Thymus (tissue), 11 donors: ENCODE measurements around the gene ITPR1. TPM values are rescaled to one million over a fixed set of nuclear protein-coding genes. Genes with fewer than 3 reads are reported as not detected.

ENCODE experiments used
- DNase-seq, 9 donors: peaks; one replicate each; pipeline ENCODE4 v3.0.0-alpha.2; 2013; ENCODE audit warnings: low spot score in 9 of 9, low read depth in 6 of 9, missing footprints in 1 of 9
- H3K27ac ChIP-seq, 2 donors: one replicate each; pipeline ENCODE4 v1.5.1; 2013; ENCODE audit warnings: control low read depth in 1 of 2, low read depth in 1 of 2, low read length in 1 of 2, mild to moderate bottlenecking in 1 of 2, moderate library complexity in 1 of 2
- H3K27me3 ChIP-seq, 2 donors: one replicate each; pipeline ENCODE4 v1.5.1; 2013; ENCODE audit warnings: low read length in 1 of 2; ENCODE audit not compliant: control insufficient read depth in 2 of 2, insufficient read depth in 1 of 2
- H3K36me3 ChIP-seq, 2 donors: one replicate each; pipeline ENCODE4 v1.5.1; 2013; ENCODE audit warnings: low read length in 1 of 2, mild to moderate bottlenecking in 1 of 2, moderate library complexity in 1 of 2; ENCODE audit not compliant: control insufficient read depth in 2 of 2, insufficient read depth in 2 of 2
- H3K4me1 ChIP-seq, 2 donors: one replicate each; pipeline ENCODE4 v1.5.1; 2013; ENCODE audit warnings: low read length in 2 of 2; ENCODE audit not compliant: control insufficient read depth in 2 of 2, insufficient read depth in 2 of 2
- H3K4me3 ChIP-seq, 2 donors: one replicate each; pipeline ENCODE4 v1.5.1; 2013; ENCODE audit warnings: low read length in 2 of 2, control low read depth in 1 of 2, mild to moderate bottlenecking in 1 of 2
- H3K9me3 ChIP-seq, 2 donors: one replicate each; pipeline ENCODE4 v1.5.1; 2013; ENCODE audit warnings: low read length in 1 of 2, mild to moderate bottlenecking in 1 of 2; ENCODE audit not compliant: control insufficient read depth in 2 of 2, insufficient read depth in 1 of 2
- WGBS: extraction: QIAGEN DNeasy Blood & Tissue Kit; methylation state at CpG from one replicate; pipeline ENCODE4 v1.1.7; 2013; 5-methylcytosine and 5-hydroxymethylcytosine counted together
- polyA plus RNA-seq: library from polyadenylated mRNA; stranded (reverse); fragments of 200-250 nt; gene quantifications from one replicate; pipeline ENCODE4 v1.2.3, GENCODE V29; 2013
- total RNA-seq: library from RNA; stranded (reverse); fragments of 120-200 nt; gene quantifications from one replicate; pipeline ENCODE4 v1.2.4, GENCODE V29; 2013
- donor health status: healthy.

Gene ITPR1
- total and polyA plus RNA-seq, 2 donors: 23.9 to 36.6 TPM

DNA sequence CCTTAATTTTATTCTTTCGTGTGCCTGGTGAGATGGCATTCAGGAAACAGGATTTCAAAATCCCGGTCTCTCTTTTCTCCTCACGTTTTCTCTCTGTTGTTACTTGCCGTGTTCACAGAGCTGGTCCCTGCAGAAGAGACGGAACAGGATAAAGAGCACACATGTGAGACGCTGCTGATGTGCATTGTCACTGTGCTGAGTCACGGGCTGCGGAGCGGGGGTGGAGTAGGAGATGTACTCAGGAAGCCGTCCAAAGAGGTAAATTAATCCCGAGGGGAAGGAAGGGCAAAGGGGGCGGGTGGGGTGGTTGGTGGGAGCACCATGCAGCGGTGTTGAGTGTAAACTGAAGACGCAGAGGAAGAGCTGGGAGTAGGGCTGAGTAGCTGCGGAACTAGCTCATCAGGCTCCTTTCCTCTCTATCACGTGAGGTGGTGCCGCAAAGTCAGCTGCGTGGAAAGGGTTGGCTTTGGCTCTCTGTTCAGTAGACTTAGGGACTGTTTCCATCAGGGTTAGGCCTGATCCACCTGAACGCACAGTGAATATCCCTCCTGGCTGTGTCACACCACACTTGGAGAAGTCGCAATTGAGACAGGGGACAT is 321.3 kb downstream of the ITPR1 start:
- 90% methylated on average over 20 of the region's 20 CpGs for WGBS
- Histone ChIP-seq H3K4me1 (no peaks in the 10 kb centered on the region), H3K36me3 (peaks cover 49 to 67% of the 10 kb centered on the region in 2 donors), H3K27ac (no peak overlapping the region), H3K27me3 (no peaks in the 10 kb centered on the region), H3K9me3 (peaks cover 0 to 3% of the 10 kb centered on the region in 2 donors), H3K4me3 (no peak overlapping the region)
- DNase-seq: no peak

DNA sequence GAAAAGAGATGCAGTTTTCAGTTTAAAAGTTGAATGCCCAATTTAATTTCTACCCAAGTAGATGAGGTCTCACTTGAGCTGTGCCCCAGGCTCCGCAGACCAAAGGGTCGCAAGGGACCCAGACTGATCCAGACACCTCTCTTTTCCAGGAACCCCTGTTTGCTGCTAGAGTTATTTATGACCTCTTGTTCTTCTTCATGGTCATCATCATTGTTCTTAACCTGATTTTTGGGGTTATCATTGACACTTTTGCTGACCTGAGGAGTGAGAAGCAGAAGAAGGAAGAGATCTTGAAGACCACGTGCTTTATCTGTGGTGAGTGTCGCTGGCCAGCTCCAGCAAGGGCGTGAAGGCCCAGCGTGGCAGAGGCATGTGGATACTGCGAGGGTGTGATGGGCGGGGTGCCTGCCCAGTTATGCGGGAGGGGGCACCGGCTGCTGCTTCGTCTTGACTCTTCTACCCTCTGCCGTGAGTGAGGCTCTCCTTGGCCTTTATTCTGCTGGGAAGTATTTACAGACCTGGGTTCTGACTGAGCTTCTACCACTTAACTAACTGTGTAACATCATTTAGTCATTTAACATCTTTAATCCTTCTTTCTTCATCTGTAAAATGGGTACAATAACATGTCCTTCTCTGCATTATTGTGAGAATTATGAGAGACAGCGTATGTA is 321.9 kb downstream of the ITPR1 start:
- no peak for DNase-seq
- H3K36me3 ChIP-seq: peaks cover 50 to 69% of the 10 kb centered on the region in 2 donors
- H3K4me1 ChIP-seq: peaks cover 4 to 5% of the 10 kb centered on the region in 2 donors
- H3K27me3 ChIP-seq: no peaks in the 10 kb centered on the region
- 98% methylated on average over 13 of the region's 13 CpGs for WGBS
- H3K27ac ChIP-seq: no peak overlapping the region
- no peak overlapping the region for H3K4me3 ChIP-seq
- peaks cover 0 to 3% of the 10 kb centered on the region in 2 donors for H3K9me3 ChIP-seq

DNA sequence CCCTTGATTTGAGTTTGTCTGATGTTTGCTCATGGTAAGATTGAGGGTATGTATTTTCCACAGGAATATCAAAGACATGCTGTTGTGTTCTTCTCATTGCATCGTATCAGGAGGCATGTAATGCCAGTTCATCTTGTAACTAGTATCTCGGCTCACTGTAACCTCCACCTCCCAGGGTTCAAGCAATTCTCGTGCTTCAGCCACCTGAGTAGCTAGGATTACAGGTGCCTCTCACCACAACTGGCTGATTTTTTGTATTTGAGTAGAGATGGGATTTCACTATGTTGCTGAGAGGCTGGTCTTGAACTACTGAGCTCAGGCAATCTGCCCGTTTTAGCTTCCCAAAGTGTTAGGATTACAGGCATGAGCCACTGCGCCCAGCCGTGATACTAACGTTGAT is 323.2 kb downstream of the ITPR1 start:
- 97% methylated on average over 7 of the region's 7 CpGs for WGBS
- peaks cover 0 to 3% of the 10 kb centered on the region in 2 donors for H3K9me3 ChIP-seq

DNA sequence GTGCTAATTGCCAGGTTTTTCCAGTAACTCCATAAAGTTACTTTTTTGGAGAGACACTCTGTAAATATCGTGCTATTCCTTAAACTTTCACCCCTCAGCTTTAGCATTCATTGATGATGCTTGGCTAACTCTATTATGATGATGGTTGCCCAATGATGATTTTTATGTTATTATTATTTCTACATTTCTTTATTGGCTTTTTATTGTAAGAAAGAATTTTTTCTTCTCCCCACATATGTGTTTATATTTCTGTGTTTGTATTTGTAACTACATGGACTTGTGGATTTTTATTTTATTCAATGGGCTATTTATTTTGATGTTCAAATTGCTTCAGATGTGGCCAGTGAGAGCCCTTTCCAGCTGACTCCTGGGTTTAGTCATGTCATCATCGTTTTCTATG is 323.6 kb downstream of the ITPR1 start:
- H3K36me3 ChIP-seq: peaks cover 54 to 63% of the 10 kb centered on the region in 2 donors

More for the DNA sequence above, 323.2 kb downstream of the ITPR1 start:
- Histone ChIP-seq H3K27me3 (no peaks in the 10 kb centered on the region), H3K4me1 (peaks cover 17 to 18% of the 10 kb centered on the region in 2 donors), H3K27ac (no peak overlapping the region), H3K36me3 (peaks cover 54 to 67% of the 10 kb centered on the region in 2 donors), H3K4me3 (no peak overlapping the region)
- DNase-seq: no peak

DNA sequence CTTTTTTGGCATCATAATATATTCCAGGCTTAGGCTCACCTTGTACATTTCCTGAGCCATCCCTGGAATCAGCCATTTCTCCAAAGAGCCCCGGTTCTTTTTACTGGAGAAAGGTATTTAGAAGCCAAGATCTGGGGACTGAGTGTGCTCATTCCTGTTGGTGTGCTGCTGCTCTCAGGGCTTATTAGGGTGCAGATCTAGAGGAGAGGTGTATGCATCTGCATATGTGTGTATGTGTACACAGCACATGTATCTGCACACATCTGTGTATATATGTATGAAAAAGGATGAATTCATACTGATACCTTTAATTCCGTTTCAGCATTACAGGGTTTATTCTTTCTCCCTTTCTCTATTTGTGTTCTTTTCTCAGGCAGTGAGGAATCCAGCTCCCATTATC is 324.0 kb downstream of the ITPR1 start:
- 95% methylated on average over 2 of the region's 2 CpGs for WGBS
- no peak for DNase-seq
- H3K36me3 ChIP-seq: peaks cover 54 to 60% of the 10 kb centered on the region in 2 donors
- no peak overlapping the region for H3K27ac ChIP-seq
- H3K4me1 ChIP-seq: peaks cover 23 to 25% of the 10 kb centered on the region in 2 donors
- H3K4me3 ChIP-seq: no peak overlapping the region
- H3K9me3 ChIP-seq: peaks cover 0 to 3% of the 10 kb centered on the region in 2 donors
- no peaks in the 10 kb centered on the region for H3K27me3 ChIP-seq

More for the DNA sequence above, 323.6 kb downstream of the ITPR1 start:
- H3K4me3 ChIP-seq: no peak overlapping the region
- DNase-seq: no peak
- H3K27me3 ChIP-seq: no peaks in the 10 kb centered on the region
- peaks cover 0 to 3% of the 10 kb centered on the region in 2 donors for H3K9me3 ChIP-seq
- H3K27ac ChIP-seq: no peak overlapping the region
- H3K4me1 ChIP-seq: peaks cover 21% of the 10 kb centered on the region in 2 donors
- 55% methylated on average over 2 of the region's 2 CpGs for WGBS

DNA sequence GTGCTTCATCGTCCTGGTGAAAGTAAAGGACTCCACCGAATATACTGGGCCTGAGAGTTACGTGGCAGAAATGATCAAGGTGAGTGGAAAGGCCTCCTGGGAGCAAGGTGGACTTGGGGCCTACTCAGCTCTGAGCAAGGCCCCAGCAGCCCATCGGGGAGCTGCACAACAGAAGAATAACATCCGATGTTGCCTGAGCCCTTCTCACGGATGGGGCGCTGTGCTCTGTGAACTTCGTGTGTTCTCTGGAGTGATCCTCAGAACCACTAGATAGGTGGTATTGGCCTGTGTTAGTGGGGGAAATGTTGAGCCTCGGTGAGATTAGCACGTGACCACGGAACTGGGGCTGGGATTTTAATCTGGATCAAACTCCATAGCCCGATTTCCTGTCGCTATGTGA is 325.0 kb downstream of the ITPR1 start:
- Histone ChIP-seq H3K27me3 (no peaks in the 10 kb centered on the region), H3K4me3 (no peak overlapping the region), H3K36me3 (peaks cover 52 to 54% of the 10 kb centered on the region in 2 donors), H3K9me3 (peaks cover 0 to 3% of the 10 kb centered on the region in 2 donors), H3K27ac (no peak overlapping the region), H3K4me1 (peaks cover 26 to 32% of the 10 kb centered on the region in 2 donors)
- WGBS: 99% methylated on average over 13 of the region's 13 CpGs
- no peak for DNase-seq

DNA sequence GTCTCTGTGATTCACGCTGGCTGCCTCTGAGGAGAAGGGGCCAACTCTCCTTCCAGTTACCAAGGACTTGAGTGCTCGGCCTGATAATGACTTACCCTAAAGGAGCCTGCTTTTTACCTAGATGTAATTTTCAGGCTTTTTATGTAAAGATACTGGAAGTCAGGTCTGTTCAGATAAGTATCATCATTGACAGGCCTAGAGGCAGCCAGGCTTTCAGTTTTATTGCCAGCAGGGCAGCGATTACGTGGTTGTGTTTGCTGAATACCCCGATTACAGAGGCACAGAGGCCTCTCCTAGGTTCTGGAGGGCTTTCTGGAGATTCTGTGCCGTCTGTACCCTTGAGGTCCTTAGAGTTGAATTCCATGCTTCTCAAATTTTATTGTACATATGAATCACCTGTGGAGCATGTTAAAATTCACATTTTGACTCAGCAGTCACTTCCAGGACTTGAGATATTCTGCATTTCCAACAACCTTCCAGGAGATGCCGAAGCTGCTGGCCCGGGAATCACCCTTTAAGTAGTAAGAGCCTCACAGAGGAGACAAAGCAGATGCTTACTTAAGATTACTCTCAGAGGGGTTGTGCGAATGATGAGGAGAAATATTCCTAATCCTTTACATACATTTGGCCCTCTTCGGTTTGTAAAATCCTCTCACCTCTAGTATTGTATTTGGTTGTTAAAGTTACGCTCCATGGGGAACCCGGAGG is 326.0 kb downstream of the ITPR1 start:
- DNase-seq: no peak
- H3K36me3 ChIP-seq: peaks cover 46 to 51% of the 10 kb centered on the region in 2 donors
- WGBS: 97% methylated on average over 12 of the region's 12 CpGs
- no peak overlapping the region for H3K4me3 ChIP-seq
- H3K27ac ChIP-seq: no peak overlapping the region
- peaks cover 26 to 32% of the 10 kb centered on the region in 2 donors for H3K4me1 ChIP-seq
- peaks cover 0 to 3% of the 10 kb centered on the region in 2 donors for H3K9me3 ChIP-seq
- no peaks in the 10 kb centered on the region for H3K27me3 ChIP-seq

DNA sequence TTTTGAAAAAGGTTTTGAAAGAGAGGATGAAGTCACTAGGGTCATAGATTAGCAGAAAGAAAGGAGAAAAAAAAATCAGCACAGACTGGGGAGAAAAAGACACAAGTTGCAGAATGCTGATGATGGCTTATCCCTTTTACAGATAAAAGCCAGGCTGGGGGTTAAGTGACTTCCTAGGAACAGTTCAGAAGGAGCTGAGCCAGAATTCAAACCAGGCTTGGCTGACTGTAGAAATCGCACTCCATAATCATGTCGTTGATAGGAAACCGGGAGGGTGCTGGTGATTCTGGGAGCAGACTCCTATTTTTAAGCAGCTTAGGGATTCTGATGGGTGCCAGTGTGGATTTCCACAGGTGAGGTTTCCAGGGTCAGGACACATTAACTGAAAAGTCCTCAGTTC is 326.6 kb downstream of the ITPR1 start:
- H3K4me1 ChIP-seq: peaks cover 26 to 37% of the 10 kb centered on the region in 2 donors
- no peaks in the 10 kb centered on the region for H3K27me3 ChIP-seq
- no peak overlapping the region for H3K4me3 ChIP-seq
- no peak for DNase-seq
- H3K27ac ChIP-seq: no peak overlapping the region
- peaks cover 40 to 51% of the 10 kb centered on the region in 2 donors for H3K36me3 ChIP-seq
- peaks cover 0 to 3% of the 10 kb centered on the region in 2 donors for H3K9me3 ChIP-seq
- 83% methylated on average over 3 of the region's 3 CpGs for WGBS
